ENCODE data around the gene EPHA2.

The EPHA2 gene

GRCh38 chr1:16184557-16185303 is 28.9 kb upstream of the EPHA2 start:
- no peak for DNase-seq (ENCODE audit: low read depth in 2 of 3, low spot score in 1 of 3)

GRCh38 chr1:16183765-16184556 is 28.1 kb upstream of the EPHA2 start:
- DNase-seq (ENCODE audit: low read depth in 2 of 3, low spot score in 1 of 3) = no peak

- DNase-seq (ENCODE audit: low read depth in 2 of 3, low spot score in 1 of 3) = no peak
Observed at GRCh38 chr1:16183179-16183578, 27.3 kb upstream of the EPHA2 start.

GRCh38 chr1:16181887-16182719 is 26.2 kb upstream of the EPHA2 start:
- DNase-seq (ENCODE audit: low read depth in 2 of 3, low spot score in 1 of 3) = no peak

- DNase-seq (ENCODE audit: low read depth in 2 of 3, low spot score in 1 of 3) = no peak
Observed at GRCh38 chr1:16180291-16180824, 24.5 kb upstream of the EPHA2 start.

GRCh38 chr1:16178596-16179497 is 23.0 kb upstream of the EPHA2 start:
- DNase-seq (ENCODE audit: low read depth in 2 of 3, low spot score in 1 of 3) = no peak

GRCh38 chr1:16177306-16177705 is 21.4 kb upstream of the EPHA2 start:
- DNase-seq (ENCODE audit: low read depth in 2 of 3, low spot score in 1 of 3) = no peak

GRCh38 chr1:16176653-16177052 is 20.8 kb upstream of the EPHA2 start:
- DNase-seq (ENCODE audit: low read depth in 2 of 3, low spot score in 1 of 3) = no peak

GRCh38 chr1:16175610-16176553 is 20.0 kb upstream of the EPHA2 start:
- no peak for DNase-seq (ENCODE audit: low read depth in 2 of 3, low spot score in 1 of 3)

- no peak for DNase-seq (ENCODE audit: low read depth in 2 of 3, low spot score in 1 of 3)
Observed at GRCh38 chr1:16174886-16175598, 19.2 kb upstream of the EPHA2 start.

GRCh38 chr1:16174261-16174868 is 18.5 kb upstream of the EPHA2 start:
- DNase-seq (ENCODE audit: low read depth in 2 of 3, low spot score in 1 of 3) = no peak

- DNase-seq (ENCODE audit: low read depth in 2 of 3, low spot score in 1 of 3) = no peak
Observed at GRCh38 chr1:16173447-16174260, 17.8 kb upstream of the EPHA2 start.

- no peak for DNase-seq (ENCODE audit: low read depth in 2 of 3, low spot score in 1 of 3)
Observed at GRCh38 chr1:16172964-16173446, 17.1 kb upstream of the EPHA2 start.

- DNase-seq (ENCODE audit: low read depth in 2 of 3, low spot score in 1 of 3) = no peak
Observed at GRCh38 chr1:16172218-16172830, 16.5 kb upstream of the EPHA2 start.

- no peak for DNase-seq (ENCODE audit: low read depth in 2 of 3, low spot score in 1 of 3)
Observed at GRCh38 chr1:16171314-16172151, 15.7 kb upstream of the EPHA2 start.

- DNase-seq (ENCODE audit: low read depth in 2 of 3, low spot score in 1 of 3) = no peak
Observed at GRCh38 chr1:16170283-16170673, 14.4 kb upstream of the EPHA2 start.

Measured in stimulated activated CD4-positive, alpha-beta T cell treated with anti-CD3 and anti-CD28 coated beads, Interleukin-12 subunit alpha, Interleukin-12 subunit beta, amount 100 ng/mL, for 48 hours (primary cell).